HUES6 (cell line): ENCODE measurements around the gene POU6F2.

ENCODE experiments used
- H3K27ac ChIP-seq: 2 replicates; pipeline ENCODE4 v1.7.0; 2013; ENCODE audit warnings: low read depth, mild to moderate bottlenecking, low read length, inconsistent platforms
- H3K27me3 ChIP-seq: 2 replicates; pipeline ENCODE4 v1.6.1; 2013; ENCODE audit warnings: low read length; ENCODE audit not compliant: control insufficient read depth, insufficient read depth
- H3K36me3 ChIP-seq: 2 replicates; pipeline ENCODE4 v1.6.1; 2013; ENCODE audit warnings: low read length; ENCODE audit not compliant: control insufficient read depth, insufficient read depth
- H3K4me1 ChIP-seq: 2 replicates; pipeline ENCODE4 v1.6.1; 2013; ENCODE audit warnings: low read length; ENCODE audit not compliant: control insufficient read depth, insufficient read depth
- H3K4me3 ChIP-seq: 2 replicates; pipeline ENCODE4 v1.5.1; 2013; ENCODE audit warnings: low read depth, low read length
- H3K9ac ChIP-seq: one replicate; pipeline ENCODE4 v1.6.1; 2013; ENCODE audit warnings: mild to moderate bottlenecking, low read length
- H3K9me3 ChIP-seq: 2 replicates; pipeline ENCODE4 v1.6.1; 2013; ENCODE audit warnings: low read depth, low read length; ENCODE audit not compliant: control insufficient read depth, insufficient read depth

Gene POU6F2

GRCh38 chr7:39248692-39249090 lies 271.0 kb downstream of the POU6F2 start:
- no peaks in the 10 kb centered on the region for H3K9me3 ChIP-seq
- no peaks in the 10 kb centered on the region for H3K27me3 ChIP-seq
- H3K4me3 ChIP-seq = no peak overlapping the region
- H3K36me3 ChIP-seq = no peaks in the 10 kb centered on the region
- peaks cover 18% of the 10 kb centered on the region for H3K4me1 ChIP-seq
- no peak overlapping the region for H3K27ac ChIP-seq
- no peak overlapping the region for H3K9ac ChIP-seq

- H3K9me3 ChIP-seq = no peaks in the 10 kb centered on the region
- peaks cover 18% of the 10 kb centered on the region for H3K4me1 ChIP-seq
- no peaks in the 10 kb centered on the region for H3K27me3 ChIP-seq
- no peak overlapping the region for H3K4me3 ChIP-seq
- H3K27ac ChIP-seq = no peak overlapping the region
- no peak overlapping the region for H3K9ac ChIP-seq
- H3K36me3 ChIP-seq = no peaks in the 10 kb centered on the region
Measured at GRCh38 chr7:39249635-39250152, 272.0 kb downstream of the POU6F2 start.

- Histone ChIP-seq H3K4me3 (no peak overlapping the region), H3K9me3 (no peaks in the 10 kb centered on the region), H3K9ac (no peak overlapping the region), H3K4me1 (peaks cover 18% of the 10 kb centered on the region), H3K27ac (no peak overlapping the region), H3K27me3 (no peaks in the 10 kb centered on the region), H3K36me3 (no peaks in the 10 kb centered on the region)
Measured at GRCh38 chr7:39252916-39253315, 275.2 kb downstream of the POU6F2 start.

GRCh38 chr7:39259391-39260003 lies 281.8 kb downstream of the POU6F2 start:
- Histone ChIP-seq H3K27me3 (no peaks in the 10 kb centered on the region), H3K4me1 (peaks cover 14% of the 10 kb centered on the region), H3K9ac (no peak overlapping the region), H3K27ac (no peak overlapping the region), H3K9me3 (no peaks in the 10 kb centered on the region), H3K36me3 (no peaks in the 10 kb centered on the region), H3K4me3 (no peak overlapping the region)

- Histone ChIP-seq H3K27me3 (no peaks in the 10 kb centered on the region), H3K4me1 (peaks cover 18% of the 10 kb centered on the region), H3K27ac (no peak overlapping the region), H3K9ac (no peak overlapping the region), H3K9me3 (no peaks in the 10 kb centered on the region), H3K36me3 (no peaks in the 10 kb centered on the region), H3K4me3 (no peak overlapping the region)
Measured at GRCh38 chr7:39260279-39260844, 282.7 kb downstream of the POU6F2 start.

GRCh38 chr7:39261771-39262170 lies 284.1 kb downstream of the POU6F2 start:
- no peaks in the 10 kb centered on the region for H3K27me3 ChIP-seq
- H3K9me3 ChIP-seq = no peaks in the 10 kb centered on the region
- H3K27ac ChIP-seq = no peak overlapping the region

GRCh38 chr7:39265641-39266591 lies 288.2 kb downstream of the POU6F2 start:
- no peak overlapping the region for H3K4me3 ChIP-seq
- no peak overlapping the region for H3K9ac ChIP-seq
- no peaks in the 10 kb centered on the region for H3K27me3 ChIP-seq
- no peak overlapping the region for H3K27ac ChIP-seq
- H3K4me1 ChIP-seq = peaks cover 16% of the 10 kb centered on the region
- H3K36me3 ChIP-seq = no peaks in the 10 kb centered on the region
- H3K9me3 ChIP-seq = no peaks in the 10 kb centered on the region

More at GRCh38 chr7:39261771-39262170, 284.1 kb downstream of the POU6F2 start:
- H3K4me3 ChIP-seq = no peak overlapping the region
- no peaks in the 10 kb centered on the region for H3K36me3 ChIP-seq
- H3K9ac ChIP-seq = no peak overlapping the region
- H3K4me1 ChIP-seq = peaks cover 30% of the 10 kb centered on the region

- no peak overlapping the region for H3K4me3 ChIP-seq
Measured at GRCh38 chr7:39269034-39269433, 291.3 kb downstream of the POU6F2 start.

GRCh38 chr7:39270018-39270417 lies 292.3 kb downstream of the POU6F2 start:
- Histone ChIP-seq H3K27me3 (no peaks in the 10 kb centered on the region), H3K9ac (no peak overlapping the region), H3K27ac (no peak overlapping the region), H3K4me1 (peaks cover 23% of the 10 kb centered on the region), H3K36me3 (no peaks in the 10 kb centered on the region), H3K9me3 (no peaks in the 10 kb centered on the region), H3K4me3 (no peak overlapping the region)

More at GRCh38 chr7:39269034-39269433, 291.3 kb downstream of the POU6F2 start:
- Histone ChIP-seq H3K36me3 (no peaks in the 10 kb centered on the region), H3K27ac (no peak overlapping the region), H3K9me3 (no peaks in the 10 kb centered on the region), H3K27me3 (no peaks in the 10 kb centered on the region), H3K4me1 (peaks cover 23% of the 10 kb centered on the region), H3K9ac (no peak overlapping the region)

GRCh38 chr7:39271402-39271801 lies 293.7 kb downstream of the POU6F2 start:
- Histone ChIP-seq H3K36me3 (no peaks in the 10 kb centered on the region), H3K27me3 (no peaks in the 10 kb centered on the region), H3K4me3 (no peak overlapping the region), H3K9me3 (no peaks in the 10 kb centered on the region), H3K9ac (no peak overlapping the region), H3K4me1 (peaks cover 9% of the 10 kb centered on the region), H3K27ac (no peak overlapping the region)

GRCh38 chr7:39272111-39272510 lies 294.4 kb downstream of the POU6F2 start:
- Histone ChIP-seq H3K9ac (no peak overlapping the region), H3K9me3 (no peaks in the 10 kb centered on the region), H3K4me1 (peaks cover 8% of the 10 kb centered on the region), H3K27ac (no peak overlapping the region), H3K4me3 (no peak overlapping the region), H3K36me3 (no peaks in the 10 kb centered on the region), H3K27me3 (no peaks in the 10 kb centered on the region)
